ENCODE results near the gene DAPK2.
A peak's percentile ranks its signal among the peaks of the same experiment; 100 is the strongest.

The DAPK2 gene

GRCh38 chr15:63895194-63895593 is 151.1 kb downstream of the DAPK2 start:
- no peak for DNase-seq (ENCODE audit: low spot score)

- DNase-seq (ENCODE audit: low spot score), result no peak
Measured at GRCh38 chr15:63894662-63894949, 151.7 kb downstream of the DAPK2 start.

- no peak for DNase-seq (ENCODE audit: low spot score)
Measured at GRCh38 chr15:63893866-63894661, 152.2 kb downstream of the DAPK2 start.

GRCh38 chr15:63892794-63893441 is 153.4 kb downstream of the DAPK2 start:
- DNase-seq (ENCODE audit: low spot score), result no peak

GRCh38 chr15:63891768-63892133 is 154.5 kb downstream of the DAPK2 start:
- DNase-seq (ENCODE audit: low spot score), result no peak

GRCh38 chr15:63891079-63891767 is 155.1 kb downstream of the DAPK2 start:
- DNase-seq (ENCODE audit: low spot score), result peak; percentile 66

- no peak for DNase-seq (ENCODE audit: low spot score)
Measured at GRCh38 chr15:63890617-63891016, 155.7 kb downstream of the DAPK2 start.

- no peak for DNase-seq (ENCODE audit: low spot score)
Measured at GRCh38 chr15:63889831-63890230, 156.5 kb downstream of the DAPK2 start.

- DNase-seq (ENCODE audit: low spot score), result no peak
Measured at GRCh38 chr15:63888823-63889222, 157.5 kb downstream of the DAPK2 start.

- DNase-seq (ENCODE audit: low spot score), result no peak
Measured at GRCh38 chr15:63888146-63888545, 158.1 kb downstream of the DAPK2 start.

GRCh38 chr15:63887630-63888029 is 158.7 kb downstream of the DAPK2 start:
- no peak for DNase-seq (ENCODE audit: low spot score)

GRCh38 chr15:63884953-63885352 is 161.3 kb downstream of the DAPK2 start:
- no peak for DNase-seq (ENCODE audit: low spot score)

- no peak for DNase-seq (ENCODE audit: low spot score)
Measured at GRCh38 chr15:63881431-63881830, 164.9 kb downstream of the DAPK2 start.

GRCh38 chr15:63880744-63881143 is 165.5 kb downstream of the DAPK2 start:
- DNase-seq (ENCODE audit: low spot score), result no peak

- DNase-seq (ENCODE audit: low spot score), result no peak
Measured at GRCh38 chr15:63879995-63880394, 166.3 kb downstream of the DAPK2 start.

- DNase-seq (ENCODE audit: low spot score), result no peak
Measured at GRCh38 chr15:63879211-63879610, 167.1 kb downstream of the DAPK2 start.

GRCh38 chr15:63877713-63878271 is 168.5 kb downstream of the DAPK2 start:
- DNase-seq (ENCODE audit: low spot score), result no peak

- no peak for DNase-seq (ENCODE audit: low spot score)
Measured at GRCh38 chr15:63876085-63876662, 170.1 kb downstream of the DAPK2 start.

GRCh38 chr15:63874616-63875015 is 171.7 kb downstream of the DAPK2 start:
- no peak for DNase-seq (ENCODE audit: low spot score)

- DNase-seq (ENCODE audit: low spot score), result no peak
Measured at GRCh38 chr15:63872759-63873510, 173.3 kb downstream of the DAPK2 start.

- DNase-seq (ENCODE audit: low spot score), result peak; percentile 64
Measured at GRCh38 chr15:63870487-63871209, 175.6 kb downstream of the DAPK2 start.
